Measurements from ENCODE around the gene DSCAML1.

The DSCAML1 gene

DNA sequence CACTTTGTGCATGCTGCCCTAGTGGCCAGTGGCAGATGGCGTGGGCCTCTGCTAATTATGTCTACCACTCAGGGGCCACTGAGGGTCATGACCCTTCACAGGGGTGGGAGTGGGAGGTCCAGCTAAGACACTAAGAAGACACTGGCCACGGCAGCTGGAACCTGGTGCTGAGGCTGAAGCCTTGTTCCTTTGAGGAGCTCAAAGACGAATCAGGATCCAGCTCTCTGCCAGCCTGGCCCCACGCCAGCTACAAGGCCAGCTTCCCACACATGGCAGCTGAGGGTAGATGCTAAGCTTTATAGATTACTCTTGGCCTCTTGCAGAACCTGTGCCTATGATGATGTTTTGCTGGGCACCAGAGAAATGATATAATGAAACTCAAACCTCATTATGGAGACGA is 226.3 kb downstream of the DSCAML1 start:
- DNase-seq: peak in 1 of 2 experiments; percentile 13

- DNase-seq: no peak
These were observed 227.1 kb downstream of the DSCAML1 start for GRCh38 chr11:117569911-117570310.

DNA sequence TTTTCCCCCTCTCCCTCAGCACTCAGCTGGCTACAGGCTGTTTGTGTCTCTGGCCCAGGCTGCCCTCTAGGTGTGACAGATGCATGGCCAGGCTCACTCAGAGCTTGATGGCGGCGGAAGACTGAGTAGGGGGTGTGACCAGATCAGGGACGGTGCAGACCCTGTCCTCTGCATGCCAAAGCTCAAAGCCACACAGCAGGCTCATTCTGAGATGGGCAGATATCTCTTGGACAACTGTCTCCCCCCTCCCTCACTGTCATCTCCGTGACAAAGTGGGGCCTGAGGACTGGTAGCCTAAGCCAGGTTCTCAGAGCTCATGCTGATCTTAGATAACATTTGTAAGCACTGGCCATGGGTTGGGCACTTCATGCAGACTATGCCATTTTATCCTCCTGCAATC is 231.3 kb downstream of the DSCAML1 start:
- no peak for DNase-seq

GRCh38 chr11:117564321-117564720 is 232.7 kb downstream of the DSCAML1 start:
- no peak for DNase-seq

- DNase-seq: no peak
These were observed 233.5 kb downstream of the DSCAML1 start for GRCh38 chr11:117563556-117563955.

- DNase-seq: no peak
These were observed 234.9 kb downstream of the DSCAML1 start for GRCh38 chr11:117562136-117562535.

DNA sequence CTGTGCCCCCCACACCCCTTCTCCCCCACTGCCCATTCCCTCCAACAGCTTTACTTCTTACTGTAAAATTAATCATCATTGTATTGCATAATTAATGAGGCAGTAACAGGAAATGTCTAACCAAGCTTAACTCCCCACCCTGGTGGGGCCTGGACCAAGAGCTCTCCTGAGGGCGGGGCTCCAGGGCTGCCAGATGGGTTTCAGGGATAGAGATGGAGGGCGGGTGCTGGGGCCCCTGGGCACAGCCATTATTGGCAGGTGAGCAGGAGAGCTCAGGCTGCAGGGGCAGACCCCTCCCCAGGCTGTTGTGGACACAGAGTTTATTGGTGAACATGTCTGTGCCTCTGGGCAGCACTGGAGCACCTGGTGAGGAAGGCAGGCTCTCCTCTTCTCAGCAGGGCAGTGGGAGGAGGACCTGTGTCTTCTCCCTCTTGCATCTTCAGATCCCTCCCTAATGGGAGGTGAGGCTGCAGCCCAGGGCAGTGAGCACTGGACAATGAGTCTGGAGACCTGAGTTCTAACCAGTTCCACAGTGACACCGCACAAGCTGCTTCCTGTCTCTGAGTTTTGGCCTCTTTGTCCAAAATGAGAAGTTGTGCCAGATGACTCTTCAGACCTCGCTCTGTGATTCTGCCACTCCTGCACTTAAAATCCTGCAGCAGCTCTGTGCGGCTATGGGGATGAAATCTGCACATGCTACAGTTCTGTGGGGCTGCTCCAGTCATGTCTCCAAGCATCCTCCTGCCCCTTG is 236.1 kb downstream of the DSCAML1 start:
- no peak for DNase-seq

- no peak for DNase-seq
These were observed 237.3 kb downstream of the DSCAML1 start for GRCh38 chr11:117559698-117560097.

DNA sequence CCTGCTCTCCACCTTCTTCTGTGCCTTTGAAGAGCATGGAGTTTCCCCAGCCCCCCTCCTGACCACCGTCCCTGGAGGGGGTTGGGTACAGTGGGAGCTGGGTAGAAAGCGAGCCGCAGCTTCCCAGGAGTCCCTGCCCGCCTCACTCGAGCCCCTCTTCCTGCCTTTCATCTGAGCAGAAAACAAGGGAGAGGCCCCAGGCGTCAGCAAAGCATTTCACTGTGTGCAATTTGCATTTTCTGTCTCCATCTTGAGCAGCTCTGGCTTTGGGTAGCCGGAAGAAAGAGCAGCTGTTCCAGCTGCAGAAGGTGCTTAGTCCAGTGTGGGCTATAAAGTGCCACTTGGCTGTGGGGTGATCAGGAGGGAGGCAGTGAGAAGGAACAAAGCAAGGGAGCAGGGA is 239.7 kb downstream of the DSCAML1 start:
- DNase-seq: no peak

DNA sequence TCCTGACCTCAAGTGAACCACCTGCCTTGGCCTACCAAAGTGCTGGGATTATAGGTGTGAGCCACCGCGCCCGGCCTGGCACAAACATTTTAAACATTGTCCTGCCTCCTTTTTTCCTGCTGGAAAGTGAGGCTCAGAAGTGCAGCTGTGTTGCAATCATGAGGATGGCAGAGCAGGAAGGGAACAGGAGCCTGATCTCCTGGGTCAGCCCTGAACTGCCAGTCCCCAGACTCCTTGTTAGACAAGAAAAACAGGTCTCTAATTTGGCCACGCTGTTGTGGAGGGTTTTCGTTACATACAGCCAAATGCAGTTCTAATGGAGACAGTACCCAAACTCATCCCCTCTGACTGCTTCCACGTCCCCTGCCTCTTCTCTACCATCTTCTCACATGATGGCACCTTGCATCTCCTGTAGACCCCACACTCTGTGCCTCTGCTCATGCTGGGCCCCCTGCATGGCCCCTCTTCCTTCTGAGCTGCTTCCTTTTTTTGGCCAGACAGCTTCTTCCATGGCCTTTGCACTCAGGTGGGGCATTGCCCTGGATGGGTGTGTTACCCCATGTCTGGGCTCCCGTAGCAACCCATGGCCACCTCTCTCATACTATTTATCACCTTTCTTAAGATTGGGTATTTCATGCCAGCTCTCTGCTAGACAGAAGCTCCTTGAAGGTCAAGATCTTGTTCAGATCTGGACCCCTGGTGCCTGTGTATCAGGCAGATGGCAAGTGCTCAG is 242.2 kb downstream of the DSCAML1 start:
- DNase-seq: no peak

GRCh38 chr11:117552626-117553025 is 244.4 kb downstream of the DSCAML1 start:
- no peak for DNase-seq

- no peak for DNase-seq
These were observed 245.2 kb downstream of the DSCAML1 start for GRCh38 chr11:117551761-117552343.

DNA sequence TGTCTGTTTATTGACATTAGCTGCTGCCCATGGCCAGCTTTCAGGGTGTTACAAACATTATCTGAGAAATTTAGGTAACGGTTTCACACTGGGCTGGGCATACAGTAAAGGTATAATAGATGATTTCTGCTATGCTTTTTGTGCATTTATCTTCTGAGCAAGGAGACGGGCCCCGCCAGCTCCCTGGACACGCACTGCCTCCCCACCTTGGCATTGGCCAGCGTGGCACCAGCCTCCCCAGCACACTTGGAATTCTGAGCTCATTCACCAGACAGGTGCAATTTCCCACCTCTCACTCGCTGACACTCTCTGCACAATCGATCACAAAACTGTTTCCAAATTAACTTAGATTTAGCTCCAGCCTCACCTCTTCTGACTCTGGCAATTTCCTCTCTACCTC is 246.6 kb downstream of the DSCAML1 start:
- no peak for DNase-seq

GRCh38 chr11:117549417-117549816 is 247.6 kb downstream of the DSCAML1 start:
- DNase-seq: no peak

DNA sequence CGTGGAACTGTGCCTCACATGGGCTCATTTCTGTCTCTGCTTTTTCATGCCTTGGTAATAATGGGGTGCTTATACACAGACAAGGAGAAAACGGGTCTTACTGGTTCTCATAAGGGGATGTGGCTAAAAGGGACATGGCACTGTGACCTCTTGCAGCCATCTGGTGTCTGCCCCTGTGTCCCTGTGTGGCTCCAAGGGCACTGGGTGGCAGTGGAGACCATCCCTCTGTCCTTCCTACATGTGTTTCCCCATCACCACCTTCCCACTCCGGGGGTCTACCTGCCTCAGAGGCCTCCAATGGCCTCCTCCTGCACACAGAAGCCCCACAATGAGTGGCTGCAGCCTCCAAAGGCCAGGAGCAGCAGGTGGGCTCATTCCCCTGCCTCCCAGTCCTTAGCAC is 248.1 kb downstream of the DSCAML1 start:
- no peak for DNase-seq

DNA sequence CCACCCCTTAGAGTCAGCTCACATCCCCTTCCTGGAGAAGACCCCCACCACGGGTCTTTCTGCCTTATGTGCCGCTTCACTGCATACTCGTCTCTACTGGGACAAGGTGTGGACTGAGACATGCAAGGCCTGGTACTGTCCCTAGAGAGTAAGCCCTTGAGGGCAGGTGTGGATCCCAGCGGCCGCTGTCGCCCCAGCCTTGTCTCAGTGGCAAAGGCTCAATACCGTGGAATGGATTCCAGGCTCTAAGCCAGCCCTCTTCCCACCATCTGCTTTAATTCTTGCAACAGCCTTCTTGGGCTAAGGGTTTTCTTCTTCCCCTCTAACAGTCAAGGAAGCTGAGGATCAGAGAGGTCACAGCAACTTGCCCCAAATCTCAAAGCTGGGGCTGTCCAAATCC is 249.1 kb downstream of the DSCAML1 start:
- no peak for DNase-seq

- DNase-seq: no peak
These were observed 249.7 kb downstream of the DSCAML1 start for GRCh38 chr11:117547195-117547850.

- no peak for DNase-seq
These were observed 250.4 kb downstream of the DSCAML1 start for GRCh38 chr11:117546431-117547194.

GRCh38 chr11:117545706-117546105 is 251.3 kb downstream of the DSCAML1 start:
- no peak for DNase-seq

GRCh38 chr11:117544130-117544800 is 252.8 kb downstream of the DSCAML1 start:
- no peak for DNase-seq

- DNase-seq: no peak
These were observed 255.8 kb downstream of the DSCAML1 start for GRCh38 chr11:117541211-117541610.
